Colon (tissue), 2 donors: ENCODE data around the gene ZNF771.
"Not testable (repeated sequence)": the region's sequence is repeated elsewhere in the genome, so short reads cannot be mapped to it uniquely, and the experiment has no call there.

ENCODE experiments used
- FAIRE-seq: peaks from 2 replicates; lab custom pipeline; 2012; peaks lifted over from hg19 to GRCh38; lab: Jason Lieb, UNC
- donor health status: control.
- donor health status: control.

Gene ZNF771

DNA sequence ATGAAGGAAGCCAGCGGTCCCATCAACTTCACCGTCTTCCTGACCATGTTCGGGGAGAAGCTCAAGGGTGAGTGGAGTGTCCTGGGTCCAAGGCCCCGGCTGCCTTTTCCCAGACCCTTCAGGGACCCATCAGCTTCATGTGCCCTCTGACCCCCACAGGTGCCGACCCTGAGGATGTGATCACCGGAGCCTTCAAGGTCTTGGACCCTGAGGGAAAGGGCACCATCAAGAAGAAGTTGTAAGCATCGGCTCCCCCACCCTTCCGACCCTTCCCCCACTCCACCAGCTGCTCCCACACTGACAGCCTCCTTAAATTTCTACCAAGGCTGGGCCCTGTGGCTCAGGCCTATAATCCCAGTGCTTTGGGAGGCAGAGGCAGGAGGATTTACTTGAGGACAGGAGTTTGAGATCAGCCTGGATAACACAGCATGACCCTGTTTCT lies 30.9 kb upstream of the ZNF771 start:
- no peak for FAIRE-seq

DNA sequence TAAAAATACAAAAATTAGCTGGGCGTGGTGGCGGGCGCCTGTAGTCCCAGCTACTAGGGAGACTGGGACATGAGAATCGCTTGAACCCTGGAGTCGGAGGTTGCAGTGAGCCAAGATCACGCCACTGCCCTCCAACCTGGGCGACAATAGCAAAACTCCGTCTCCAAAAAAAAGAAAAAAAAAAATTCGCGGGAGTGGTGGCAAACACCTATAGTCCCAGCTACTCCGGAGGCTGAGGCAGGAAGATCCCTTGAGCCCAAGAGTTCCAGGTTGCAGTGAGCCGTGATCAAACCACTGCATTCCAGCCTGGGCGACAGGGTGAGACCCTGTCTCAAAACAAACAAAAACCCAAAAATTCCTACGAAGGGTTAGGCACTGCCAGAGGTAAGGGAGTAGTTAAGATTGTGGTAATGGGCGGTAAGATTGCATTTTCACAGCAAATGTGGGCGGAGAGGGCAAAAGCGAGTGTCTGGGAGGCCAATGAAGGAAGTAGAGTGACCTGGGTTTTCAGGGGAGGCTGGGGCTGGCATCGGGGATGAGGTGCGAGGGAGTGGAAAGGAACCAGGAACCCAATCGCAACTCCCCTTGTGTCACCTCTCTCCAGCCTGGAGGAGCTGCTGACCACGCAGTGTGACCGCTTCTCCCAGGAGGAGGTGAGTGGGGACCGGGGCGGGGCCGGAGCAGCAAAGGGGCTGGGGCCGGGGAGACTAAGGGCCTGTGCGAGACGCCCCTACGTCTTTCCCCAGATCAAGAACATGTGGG lies 30.2 kb upstream of the ZNF771 start:
- FAIRE-seq, result no peak

DNA sequence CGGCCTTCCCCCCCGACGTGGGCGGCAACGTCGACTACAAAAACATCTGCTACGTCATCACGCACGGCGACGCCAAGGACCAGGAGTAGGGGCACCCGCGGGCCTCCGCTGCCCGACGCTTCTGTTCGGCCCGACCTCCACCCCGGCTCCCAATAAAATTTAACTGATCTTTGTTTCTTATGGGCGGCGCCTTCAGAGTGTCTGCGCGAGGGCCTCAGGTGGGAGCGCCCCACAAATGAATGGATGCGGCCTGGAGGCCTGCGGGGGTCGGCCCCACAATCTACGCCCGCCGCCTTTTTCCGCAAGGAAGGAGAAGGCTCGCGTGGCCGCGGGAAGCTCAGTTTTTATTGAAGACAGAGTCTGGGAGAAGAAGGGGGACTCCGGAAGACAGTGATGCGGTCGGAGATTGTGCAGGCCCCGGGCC lies 29.6 kb upstream of the ZNF771 start:
- no peak for FAIRE-seq

DNA sequence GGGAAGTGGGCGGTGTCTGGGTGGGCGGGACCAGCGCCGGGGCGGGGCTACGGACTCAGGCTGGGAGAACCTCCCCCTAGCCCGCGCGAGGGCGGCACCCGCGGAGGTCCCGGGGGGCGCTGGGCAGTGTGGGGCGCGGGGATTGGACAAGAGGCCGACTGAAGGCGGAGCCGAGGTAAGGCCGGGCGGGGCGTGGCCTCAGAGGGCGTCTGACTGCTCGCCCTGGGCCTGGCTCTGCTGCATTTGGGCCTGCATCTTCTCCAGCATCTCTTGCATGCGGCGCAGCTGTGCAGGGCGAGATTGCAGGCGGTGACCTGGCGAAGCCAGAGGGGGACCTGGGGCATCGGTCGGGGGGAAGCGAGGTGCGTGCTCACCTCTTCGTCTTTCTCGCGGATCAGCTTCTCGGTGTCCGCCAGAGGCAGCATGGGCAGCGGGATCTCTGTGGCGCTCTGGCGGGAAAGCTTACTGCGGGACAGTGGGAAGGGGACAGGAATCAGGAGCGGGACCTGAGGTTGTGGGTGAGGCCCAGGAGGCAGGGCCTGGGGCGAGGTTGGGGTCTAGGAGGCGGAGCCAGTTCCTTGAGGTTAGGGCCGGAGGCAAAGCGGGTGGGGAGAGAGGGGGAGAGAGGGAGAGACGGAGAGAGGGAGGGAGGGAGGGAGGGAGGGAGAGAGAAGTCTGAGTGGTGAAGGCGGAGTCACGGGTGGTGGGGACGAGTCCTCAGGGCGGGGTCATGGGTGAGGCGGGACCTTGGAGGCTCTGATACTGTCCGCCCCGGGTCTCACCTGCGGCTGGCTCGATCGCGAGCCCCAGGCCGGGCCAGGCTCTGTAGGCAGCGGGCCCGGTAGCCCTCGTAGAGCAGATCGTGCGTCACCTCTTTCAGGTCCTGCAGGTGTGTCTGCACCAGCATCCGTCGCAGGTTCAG lies 28.9 kb upstream of the ZNF771 start:
- no peak for FAIRE-seq

DNA sequence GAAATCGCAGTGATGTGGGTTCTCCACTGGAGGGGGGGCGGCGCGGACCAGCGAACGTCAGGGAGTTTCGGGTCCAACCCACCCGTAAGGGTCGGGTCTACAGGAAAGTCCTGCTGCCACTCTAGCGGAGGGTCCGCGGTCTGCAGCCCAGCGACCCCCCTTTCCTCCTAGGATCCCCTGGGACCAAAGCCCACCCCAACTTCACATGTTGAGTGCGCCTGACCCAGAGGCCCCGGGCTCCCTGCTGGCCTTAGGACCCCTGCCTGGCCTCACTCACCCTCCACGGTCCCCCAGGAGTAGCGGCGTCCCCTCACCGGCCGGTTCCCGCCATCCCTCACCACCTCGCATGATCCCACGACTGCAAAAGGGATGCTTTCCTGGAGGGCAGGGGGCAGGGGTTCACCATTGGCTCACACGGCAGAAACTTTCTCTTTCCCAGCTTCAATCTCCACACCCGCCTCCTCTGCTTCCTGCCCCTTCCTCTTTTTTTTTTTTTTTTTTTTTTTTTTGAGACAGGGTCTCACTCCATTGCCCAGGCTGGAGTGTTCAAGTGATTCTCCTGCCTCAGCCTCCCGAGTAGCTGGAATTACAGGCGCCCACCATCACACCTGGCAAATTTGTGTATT lies 28.1 kb upstream of the ZNF771 start:
- FAIRE-seq, result no peak

DNA sequence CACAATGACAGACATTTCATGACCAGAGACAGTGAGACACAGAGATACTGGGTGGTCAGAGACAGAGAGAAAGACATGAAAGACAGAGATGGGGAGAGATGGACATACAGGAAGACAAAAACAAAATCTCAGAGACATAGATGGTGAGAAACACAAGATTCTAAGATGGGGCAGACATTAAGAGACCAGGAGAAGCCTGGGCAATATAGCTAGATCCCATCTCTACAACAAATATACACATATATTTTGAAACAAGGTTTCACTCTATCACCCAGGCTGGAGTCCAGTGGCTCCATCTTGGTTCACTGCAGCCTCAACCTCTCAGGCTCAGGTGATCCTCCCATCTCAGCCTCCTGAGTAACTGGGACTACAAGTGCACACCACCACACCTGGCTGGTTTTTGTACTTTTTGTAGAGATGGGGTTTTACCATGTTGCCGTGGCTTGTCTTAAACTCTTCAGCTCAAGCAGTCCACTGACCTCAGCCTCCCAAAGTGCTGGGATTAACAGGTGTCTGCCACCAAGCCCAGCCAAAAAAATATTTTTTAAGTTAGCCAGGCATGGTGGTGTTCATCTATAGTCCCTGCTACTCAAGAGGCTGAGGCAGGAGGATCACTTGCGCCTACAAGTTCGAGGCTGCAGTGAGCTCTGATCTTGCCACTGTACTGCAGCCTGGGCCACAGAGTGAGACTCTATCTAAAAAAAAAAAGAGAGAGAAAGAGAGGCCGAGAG lies 27.2 kb upstream of the ZNF771 start:
- FAIRE-seq, result no peak

DNA sequence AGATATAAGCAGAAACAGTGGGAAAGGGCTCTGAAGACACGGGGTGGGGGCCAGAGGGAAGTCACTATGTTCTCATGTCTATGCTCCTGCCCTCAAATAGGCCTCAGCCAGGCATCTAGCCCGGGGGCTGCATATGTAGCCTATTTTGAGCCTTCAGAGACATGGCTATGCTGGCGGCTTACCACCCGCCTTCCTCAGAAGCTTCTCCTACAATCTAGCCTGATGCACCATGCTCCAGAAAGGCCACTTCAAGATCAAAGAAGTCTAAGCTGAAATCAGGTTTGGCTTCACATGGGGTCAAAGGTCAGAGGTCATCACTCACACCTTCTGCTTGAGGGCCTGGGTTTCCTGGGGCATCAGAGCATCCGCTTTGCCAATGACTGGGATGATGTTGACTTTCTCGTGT lies 26.6 kb upstream of the ZNF771 start:
- no peak for FAIRE-seq

DNA sequence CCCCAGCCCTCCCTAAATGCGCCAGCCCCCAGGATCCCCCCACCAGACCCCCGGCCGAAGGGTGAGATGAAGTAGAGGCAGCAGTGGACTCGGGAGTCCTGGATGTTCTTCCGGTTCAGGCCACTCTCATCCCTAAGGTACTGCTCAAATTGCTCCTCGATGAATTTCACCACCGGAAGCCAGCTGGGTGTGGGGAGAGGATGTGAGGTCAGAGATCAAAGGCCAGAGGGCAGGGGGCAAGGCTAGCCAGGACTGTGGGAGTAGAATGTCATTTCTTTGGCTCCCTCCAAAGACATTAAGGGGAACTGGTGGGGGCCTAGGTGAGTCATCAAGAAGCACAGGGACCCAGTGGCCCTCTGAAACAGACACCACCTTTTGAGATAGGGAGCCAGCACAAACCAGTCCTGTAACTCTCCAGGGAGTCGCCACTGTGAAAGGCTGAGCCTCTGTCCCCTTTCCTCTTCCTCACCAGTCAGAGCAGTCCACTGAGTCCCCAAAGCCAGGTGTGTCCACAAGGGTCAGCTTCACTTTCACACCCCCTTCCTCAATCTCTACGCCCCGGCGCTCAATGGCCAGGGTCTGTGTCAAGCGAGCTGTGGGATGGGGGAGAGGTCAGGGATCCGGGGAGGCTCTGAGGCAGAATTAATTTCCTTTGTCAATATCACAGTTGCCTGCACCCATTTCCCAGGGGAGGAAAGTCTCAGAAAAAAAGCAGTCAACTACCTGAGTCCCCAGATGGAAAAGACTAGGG lies 25.9 kb upstream of the ZNF771 start:
- no peak for FAIRE-seq

DNA sequence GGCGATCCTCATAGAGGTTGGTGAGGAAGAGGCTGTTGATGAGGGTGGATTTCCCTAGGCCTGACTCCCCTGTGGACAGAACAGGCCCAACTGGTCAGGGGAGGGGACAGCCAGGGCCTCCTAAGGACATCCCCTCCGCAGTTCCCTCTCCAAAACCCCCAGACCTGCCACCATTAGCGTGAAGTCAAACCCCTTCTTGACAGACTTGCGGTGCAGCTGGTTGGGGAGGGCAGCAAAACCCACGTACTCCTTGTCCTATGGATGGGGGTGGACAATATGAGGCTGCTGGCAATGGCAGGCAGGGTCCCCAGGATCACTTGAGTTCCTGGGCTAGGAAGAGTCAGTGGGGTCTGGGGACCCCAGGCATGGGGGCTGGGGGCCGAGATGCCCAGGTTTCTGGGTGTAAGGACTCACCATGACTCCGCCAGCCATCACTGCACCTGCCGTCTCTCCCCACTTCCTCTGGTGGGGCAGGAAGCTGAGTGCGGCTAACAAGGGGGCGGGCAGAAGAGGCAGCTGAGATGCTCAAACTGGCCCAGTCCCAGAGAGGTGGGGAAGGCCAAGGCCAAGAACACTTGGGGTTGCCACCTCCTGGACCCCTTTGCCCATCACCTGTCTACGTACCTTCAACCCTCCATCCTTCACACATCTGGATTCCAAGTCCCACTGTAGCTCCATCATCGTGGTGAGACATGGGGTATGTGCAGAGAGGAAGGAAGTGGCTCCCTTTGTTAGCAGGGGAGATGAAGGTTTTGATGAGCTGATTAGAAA lies 25.1 kb upstream of the ZNF771 start, which contains the start of gene SEPTIN1:
SEPTIN1 (minus strand) TSS at position 451 of the 771 bp plus-strand sequence; CDS start at position 432, 19 bp downstream.
- no peak for FAIRE-seq

DNA sequence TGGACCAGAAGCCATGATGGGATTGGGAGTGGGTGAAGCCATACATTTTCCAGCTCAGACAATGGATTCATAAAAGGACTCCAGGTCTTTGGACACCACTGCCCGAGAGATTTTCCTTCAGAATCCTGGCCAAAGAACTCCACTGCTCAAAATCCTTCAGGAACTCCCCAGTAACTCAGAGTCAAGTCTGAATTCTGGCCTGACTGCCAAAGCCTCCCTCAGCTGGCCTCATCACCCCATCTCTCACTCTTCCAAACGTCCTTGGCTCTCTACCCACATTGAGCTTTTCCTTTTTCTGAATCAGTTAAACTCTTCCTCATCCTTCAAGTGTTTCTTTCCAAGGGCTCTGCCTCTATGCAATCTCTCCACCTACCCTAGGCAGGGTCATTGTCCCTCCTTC lies 23.9 kb upstream of the ZNF771 start:
- no peak for FAIRE-seq

DNA sequence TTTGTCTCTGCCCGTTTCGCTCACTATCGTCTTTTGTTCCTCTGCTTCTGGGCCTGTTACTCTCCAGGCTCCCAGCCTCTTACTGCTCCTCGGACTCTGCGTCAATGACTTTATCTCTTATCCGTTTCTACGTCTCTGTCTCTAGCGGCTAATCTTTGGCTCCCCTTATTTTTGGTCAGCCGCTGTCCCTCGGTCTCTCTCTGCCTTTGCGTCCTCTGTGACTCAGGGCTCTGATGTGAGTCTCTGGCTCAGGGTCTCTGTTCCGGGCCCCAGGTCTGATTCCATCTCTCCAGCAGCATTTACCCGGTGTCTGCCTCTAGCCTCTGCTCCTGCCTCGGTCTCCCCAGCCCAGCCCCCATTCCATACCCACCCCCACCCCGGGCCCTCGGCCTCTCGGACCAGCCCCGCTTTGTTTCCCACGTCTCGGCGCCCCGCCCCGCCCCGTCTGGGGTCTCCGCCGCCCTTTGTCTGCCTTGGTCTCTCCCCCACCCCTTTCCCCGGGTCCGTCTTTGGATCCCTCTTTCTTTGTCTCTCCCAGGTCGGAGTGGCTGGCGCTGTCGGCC lies 12.7 kb upstream of the ZNF771 start:
- no peak for FAIRE-seq

DNA sequence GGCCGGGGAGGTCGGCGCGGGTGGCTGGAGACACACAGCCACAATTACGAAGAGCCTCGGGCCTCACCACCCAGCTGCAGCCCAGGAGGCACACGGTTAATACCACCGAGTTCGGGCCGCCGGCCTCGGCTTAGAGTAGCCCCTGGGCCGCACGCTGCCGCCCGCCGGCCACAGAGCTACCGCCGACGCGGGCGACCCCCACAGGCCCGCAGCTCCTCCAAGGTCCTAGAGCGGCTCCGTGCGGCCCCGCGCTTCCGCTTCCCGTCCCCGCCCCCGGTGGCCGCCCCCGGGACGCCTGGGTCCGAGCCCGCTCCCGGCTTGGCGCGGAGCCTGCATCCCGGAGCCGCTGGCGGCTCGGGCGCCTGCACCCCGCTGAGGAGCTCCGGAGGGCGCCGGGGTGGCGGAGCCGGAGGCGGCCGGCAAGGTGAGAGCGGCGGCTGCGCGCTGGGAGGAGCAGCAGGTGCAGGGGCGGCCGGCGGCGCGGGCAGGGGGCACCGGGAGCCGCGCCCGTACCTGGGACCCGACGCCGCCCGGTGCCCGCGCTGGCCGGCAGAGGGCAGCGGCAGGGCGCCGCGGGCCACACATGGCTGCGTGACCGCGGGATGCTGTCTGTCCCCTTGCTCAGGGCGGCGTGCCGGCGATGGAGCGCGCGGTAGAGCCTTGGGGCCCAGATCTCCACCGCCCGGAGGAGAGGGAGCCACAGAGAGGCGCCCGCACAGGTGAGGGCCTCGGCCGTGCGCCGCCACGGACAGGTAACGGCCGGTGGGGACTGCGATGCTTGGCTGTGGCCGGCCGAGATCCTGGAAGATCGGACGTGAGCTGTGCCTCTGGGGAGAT lies 12.0 kb upstream of the ZNF771 start, which contains the start of gene ZNF48:
ZNF48 (plus strand) TSS at position 266 of the 837 bp plus-strand sequence; CDS start at position 641, 375 bp downstream.
- FAIRE-seq, result no peak

DNA sequence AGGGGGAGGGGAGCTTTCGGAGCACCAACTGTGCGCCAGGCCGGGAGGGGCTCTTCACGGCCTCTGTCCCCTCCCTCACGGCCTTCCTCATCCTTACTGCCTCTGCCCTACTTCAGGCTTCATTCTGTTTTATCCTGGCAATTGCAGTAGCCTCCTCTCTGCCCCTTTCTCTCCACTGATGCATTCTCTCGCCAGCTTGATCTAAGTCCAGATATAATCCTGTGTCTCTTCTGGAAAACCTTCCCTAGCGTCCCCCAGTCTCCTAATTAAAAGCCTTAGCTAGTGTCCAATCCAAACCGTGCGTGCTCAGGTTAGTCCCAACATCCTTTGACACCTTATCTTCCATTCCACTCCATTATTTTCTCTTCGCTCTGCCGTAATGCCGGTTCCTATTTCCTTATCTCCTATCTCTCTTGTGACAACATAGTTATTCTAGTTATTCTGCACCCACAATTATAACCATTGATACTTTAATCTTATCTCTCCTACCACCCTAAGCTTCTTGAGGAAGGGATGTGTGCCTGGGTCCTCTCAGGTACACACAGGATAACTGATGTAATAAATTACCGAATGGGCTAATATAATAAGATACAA lies 11.3 kb upstream of the ZNF771 start:
- no peak for FAIRE-seq

DNA sequence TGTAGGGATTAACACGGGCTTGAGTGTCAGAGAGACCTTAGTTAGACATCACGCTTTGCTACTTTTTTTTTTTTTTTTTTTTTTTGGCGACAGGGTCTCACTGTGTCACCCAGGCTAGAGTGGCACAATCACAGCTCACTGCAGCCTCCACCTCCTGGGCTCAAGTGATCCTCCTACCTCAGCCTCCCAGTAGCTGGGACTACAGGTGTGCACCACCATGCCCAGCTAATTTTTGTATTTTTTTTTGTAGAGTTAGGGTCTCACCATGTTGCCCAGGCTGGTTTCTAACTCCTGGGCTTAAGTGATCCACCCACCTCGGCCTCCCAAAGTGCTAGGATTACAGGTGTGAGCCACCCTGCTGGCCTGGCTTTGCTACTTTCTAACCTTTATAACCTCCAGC lies 10.8 kb upstream of the ZNF771 start:
- FAIRE-seq, result not testable (repeated sequence)

DNA sequence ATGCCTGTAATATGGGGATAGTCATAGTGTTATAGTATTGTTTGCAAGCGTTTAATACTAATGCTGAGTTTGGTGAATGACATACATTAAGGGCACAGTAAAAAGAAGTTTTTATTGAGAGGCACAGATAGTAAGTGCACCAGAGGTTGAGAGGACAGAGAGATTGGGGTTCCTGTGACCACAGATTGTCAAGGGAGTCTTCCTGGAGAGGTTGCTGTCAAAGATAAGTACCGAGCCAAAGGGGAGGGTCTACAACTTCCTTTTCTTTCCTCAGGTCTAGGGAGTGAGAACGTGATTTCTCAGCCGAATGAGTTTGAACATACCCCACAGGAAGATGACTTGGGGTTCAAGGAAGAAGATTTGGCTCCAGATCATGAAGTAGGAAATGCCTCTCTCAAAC lies 10.3 kb upstream of the ZNF771 start:
- no peak for FAIRE-seq

DNA sequence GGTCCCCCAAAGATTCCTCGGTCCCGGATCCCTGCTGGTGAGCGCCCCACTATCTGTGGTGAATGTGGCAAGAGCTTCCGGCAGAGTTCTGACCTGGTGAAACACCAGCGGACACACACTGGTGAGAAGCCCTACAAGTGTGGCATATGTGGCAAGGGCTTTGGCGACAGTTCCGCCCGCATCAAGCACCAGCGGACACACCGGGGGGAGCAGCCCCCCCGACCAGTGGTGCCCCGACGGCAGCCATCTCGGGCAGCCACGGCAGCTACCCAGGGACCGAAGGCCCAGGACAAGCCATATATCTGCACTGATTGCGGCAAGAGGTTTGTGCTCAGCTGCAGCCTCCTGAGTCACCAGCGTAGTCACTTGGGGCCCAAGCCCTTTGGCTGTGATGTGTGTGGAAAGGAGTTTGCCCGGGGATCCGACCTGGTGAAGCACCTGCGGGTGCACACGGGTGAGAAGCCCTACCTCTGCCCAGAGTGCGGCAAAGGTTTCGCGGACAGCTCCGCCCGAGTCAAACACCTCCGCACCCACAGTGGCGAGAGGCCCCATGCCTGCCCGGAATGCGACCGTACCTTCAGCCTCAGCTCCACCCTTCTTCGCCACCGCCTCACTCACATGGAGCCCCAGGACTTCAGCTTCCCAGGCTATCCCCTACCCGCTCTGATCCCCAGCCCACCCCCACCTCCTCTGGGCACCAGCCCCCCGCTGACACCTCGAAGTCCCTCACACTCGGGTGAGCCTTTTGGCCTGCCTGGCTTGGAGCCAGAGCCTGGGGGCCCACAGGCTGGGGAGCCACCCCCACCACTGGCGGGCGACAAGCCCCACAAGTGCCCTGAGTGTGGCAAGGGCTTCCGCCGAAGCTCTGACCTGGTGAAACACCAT lies 9.4 kb upstream of the ZNF771 start:
- no peak for FAIRE-seq

DNA sequence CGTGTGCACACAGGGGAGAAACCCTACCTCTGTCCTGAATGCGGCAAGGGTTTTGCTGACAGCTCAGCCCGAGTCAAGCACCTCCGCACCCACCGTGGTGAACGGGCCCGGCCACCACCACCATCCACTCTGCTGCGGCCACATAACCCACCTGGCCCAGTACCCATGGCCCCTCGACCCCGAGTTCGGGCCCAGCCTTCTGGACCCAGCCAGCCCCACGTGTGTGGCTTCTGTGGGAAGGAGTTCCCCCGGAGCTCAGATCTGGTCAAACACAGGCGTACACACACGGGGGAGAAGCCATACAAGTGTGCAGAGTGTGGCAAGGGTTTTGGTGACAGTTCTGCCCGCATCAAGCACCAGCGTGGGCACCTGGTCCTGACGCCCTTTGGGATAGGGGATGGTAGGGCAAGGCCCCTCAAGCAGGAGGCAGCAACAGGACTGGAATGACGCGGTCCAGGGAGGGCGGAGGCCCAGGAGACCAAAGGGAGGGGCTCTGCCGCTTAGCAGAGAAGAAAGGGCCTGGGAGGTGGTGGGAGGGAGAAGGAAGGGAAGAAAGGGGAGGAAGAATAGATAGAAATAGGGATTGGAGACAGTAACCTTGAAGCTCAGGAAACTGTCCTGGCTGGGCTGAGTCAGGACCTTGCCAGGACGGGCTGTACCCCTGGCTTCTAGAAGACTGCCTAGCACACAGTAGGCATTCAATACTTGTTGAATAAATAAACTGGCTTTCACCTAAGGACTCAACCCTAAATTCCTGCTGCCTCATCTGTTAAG lies 8.6 kb upstream of the ZNF771 start:
- FAIRE-seq, result no peak
